ENCODE measurements around the gene BSND. TPM values are rescaled to one million over a fixed set of nuclear protein-coding genes. Genes with fewer than 3 reads are reported as not detected.

The BSND gene
- total RNA-seq, 1 experiment from 2014 or later, result 0.42 TPM

DNA sequence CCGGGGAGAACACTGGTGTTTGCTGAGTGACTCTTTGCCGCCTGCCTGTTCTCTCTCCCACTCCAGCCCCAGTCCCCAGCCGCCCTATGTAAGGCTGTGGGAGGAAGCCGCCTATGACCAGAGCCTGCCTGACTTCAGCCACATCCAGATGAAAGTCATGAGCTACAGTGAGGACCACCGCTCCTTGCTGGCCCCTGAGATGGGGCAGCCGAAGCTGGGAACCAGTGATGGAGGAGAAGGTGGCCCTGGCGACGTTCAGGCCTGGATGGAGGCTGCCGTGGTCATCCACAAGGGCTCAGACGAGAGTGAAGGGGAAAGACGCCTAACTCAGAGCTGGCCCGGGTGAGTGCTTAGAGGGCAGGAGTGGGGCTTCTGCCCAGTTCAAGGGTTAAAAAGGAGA is 8.2 kb downstream of the BSND start (continued):
- TF ChIP-seq HMGA2 (CRISPR knock-in tag; IDR thresholded peaks at IDR 0.05), result no peak
- TF ChIP-seq, protein P1, sequence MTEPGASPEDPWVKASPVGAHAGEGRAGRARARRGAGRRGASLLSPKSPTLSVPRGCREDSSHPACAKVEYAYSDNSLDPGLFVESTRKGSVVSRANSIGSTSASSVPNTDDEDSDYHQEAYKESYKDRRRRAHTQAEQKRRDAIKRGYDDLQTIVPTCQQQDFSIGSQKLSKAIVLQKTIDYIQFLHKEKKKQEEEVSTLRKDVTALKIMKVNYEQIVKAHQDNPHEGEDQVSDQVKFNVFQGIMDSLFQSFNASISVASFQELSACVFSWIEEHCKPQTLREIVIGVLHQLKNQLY (CRISPR knock-in tag; IDR thresholded peaks at IDR 0.05), result no peak
- TF ChIP-seq, protein P2, sequence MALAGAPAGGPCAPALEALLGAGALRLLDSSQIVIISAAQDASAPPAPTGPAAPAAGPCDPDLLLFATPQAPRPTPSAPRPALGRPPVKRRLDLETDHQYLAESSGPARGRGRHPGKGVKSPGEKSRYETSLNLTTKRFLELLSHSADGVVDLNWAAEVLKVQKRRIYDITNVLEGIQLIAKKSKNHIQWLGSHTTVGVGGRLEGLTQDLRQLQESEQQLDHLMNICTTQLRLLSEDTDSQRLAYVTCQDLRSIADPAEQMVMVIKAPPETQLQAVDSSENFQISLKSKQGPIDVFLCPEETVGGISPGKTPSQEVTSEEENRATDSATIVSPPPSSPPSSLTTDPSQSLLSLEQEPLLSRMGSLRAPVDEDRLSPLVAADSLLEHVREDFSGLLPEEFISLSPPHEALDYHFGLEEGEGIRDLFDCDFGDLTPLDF (CRISPR knock-in tag; IDR thresholded peaks at IDR 0.05), result no peak
- TF ChIP-seq, protein P3, sequence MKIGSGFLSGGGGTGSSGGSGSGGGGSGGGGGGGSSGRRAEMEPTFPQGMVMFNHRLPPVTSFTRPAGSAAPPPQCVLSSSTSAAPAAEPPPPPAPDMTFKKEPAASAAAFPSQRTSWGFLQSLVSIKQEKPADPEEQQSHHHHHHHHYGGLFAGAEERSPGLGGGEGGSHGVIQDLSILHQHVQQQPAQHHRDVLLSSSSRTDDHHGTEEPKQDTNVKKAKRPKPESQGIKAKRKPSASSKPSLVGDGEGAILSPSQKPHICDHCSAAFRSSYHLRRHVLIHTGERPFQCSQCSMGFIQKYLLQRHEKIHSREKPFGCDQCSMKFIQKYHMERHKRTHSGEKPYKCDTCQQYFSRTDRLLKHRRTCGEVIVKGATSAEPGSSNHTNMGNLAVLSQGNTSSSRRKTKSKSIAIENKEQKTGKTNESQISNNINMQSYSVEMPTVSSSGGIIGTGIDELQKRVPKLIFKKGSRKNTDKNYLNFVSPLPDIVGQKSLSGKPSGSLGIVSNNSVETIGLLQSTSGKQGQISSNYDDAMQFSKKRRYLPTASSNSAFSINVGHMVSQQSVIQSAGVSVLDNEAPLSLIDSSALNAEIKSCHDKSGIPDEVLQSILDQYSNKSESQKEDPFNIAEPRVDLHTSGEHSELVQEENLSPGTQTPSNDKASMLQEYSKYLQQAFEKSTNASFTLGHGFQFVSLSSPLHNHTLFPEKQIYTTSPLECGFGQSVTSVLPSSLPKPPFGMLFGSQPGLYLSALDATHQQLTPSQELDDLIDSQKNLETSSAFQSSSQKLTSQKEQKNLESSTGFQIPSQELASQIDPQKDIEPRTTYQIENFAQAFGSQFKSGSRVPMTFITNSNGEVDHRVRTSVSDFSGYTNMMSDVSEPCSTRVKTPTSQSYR (CRISPR knock-in tag; IDR thresholded peaks at IDR 0.05), result no peak
- no peak for TF ChIP-seq TCF7 (CRISPR knock-in tag; IDR thresholded peaks at IDR 0.05; ENCODE audit: low read depth)
- TF ChIP-seq TEAD4 (CRISPR knock-in tag; IDR thresholded peaks at IDR 0.05), result no peak
- no peak for TF ChIP-seq PRRX2 (CRISPR knock-in tag; IDR thresholded peaks at IDR 0.05)
- no peak for TF ChIP-seq ATF1 (CRISPR knock-in tag; IDR thresholded peaks at IDR 0.05)

DNA sequence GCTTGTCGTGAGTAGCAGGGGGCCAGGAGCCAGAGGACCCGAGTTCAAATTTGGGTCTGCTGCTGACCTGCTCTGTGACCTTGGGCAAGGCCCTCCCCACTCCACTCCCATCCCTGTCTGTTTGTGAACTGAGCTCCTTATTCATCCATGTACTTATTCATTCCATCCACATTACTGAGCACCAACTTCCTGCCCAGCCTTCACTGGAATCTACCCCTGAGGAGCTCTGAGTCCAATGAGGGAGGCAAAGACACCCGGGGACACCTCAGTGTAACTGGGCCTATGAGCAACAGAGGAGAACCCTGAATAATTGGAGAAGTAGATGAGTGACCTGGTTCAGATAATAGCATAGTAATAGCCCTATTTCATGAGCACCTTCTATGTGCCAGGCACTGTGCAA is 8.9 kb downstream of the BSND start:
- Mint-ChIP-seq H3K27me3 (ENCODE audit: low read depth) (peaks cover 19% of the 10 kb centered on the region), H3K27ac (no peak overlapping the region), H3K36me3 (peaks cover 15% of the 10 kb centered on the region; the same call in 1 of the 2 replicates), H3K9me3 (peaks cover 21% of the 10 kb centered on the region), H3K4me3 (no peak overlapping the region), H3K4me1 (peaks cover 18% of the 10 kb centered on the region)
- ATAC-seq (no peak), DNase-seq (ENCODE audit: low spot score) (no peak)
- TF ChIP-seq HMGA2 (CRISPR knock-in tag; IDR thresholded peaks at IDR 0.05) (no peak), ATF1 (CRISPR knock-in tag; IDR thresholded peaks at IDR 0.05) (no peak), TCF7 (CRISPR knock-in tag; IDR thresholded peaks at IDR 0.05; ENCODE audit: low read depth) (no peak), RORB (CRISPR knock-in tag; IDR thresholded peaks at IDR 0.05) (no peak), ZNF232 (CRISPR knock-in tag; IDR thresholded peaks at IDR 0.05) (no peak)
- TF ChIP-seq, protein P4, sequence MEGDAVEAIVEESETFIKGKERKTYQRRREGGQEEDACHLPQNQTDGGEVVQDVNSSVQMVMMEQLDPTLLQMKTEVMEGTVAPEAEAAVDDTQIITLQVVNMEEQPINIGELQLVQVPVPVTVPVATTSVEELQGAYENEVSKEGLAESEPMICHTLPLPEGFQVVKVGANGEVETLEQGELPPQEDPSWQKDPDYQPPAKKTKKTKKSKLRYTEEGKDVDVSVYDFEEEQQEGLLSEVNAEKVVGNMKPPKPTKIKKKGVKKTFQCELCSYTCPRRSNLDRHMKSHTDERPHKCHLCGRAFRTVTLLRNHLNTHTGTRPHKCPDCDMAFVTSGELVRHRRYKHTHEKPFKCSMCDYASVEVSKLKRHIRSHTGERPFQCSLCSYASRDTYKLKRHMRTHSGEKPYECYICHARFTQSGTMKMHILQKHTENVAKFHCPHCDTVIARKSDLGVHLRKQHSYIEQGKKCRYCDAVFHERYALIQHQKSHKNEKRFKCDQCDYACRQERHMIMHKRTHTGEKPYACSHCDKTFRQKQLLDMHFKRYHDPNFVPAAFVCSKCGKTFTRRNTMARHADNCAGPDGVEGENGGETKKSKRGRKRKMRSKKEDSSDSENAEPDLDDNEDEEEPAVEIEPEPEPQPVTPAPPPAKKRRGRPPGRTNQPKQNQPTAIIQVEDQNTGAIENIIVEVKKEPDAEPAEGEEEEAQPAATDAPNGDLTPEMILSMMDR (IDR thresholded peaks at IDR 0.05), result no peak
- CTCF ChIA-PET, result interaction anchor here (0.8 to 2.8 kb wide), 5 partner anchors 9 to 57 kb away, joined by 3 to 26 read pairs (median 3); partner anchors contain the start of gene BSND
- POLR2A ChIA-PET, result no interaction called here

DNA sequence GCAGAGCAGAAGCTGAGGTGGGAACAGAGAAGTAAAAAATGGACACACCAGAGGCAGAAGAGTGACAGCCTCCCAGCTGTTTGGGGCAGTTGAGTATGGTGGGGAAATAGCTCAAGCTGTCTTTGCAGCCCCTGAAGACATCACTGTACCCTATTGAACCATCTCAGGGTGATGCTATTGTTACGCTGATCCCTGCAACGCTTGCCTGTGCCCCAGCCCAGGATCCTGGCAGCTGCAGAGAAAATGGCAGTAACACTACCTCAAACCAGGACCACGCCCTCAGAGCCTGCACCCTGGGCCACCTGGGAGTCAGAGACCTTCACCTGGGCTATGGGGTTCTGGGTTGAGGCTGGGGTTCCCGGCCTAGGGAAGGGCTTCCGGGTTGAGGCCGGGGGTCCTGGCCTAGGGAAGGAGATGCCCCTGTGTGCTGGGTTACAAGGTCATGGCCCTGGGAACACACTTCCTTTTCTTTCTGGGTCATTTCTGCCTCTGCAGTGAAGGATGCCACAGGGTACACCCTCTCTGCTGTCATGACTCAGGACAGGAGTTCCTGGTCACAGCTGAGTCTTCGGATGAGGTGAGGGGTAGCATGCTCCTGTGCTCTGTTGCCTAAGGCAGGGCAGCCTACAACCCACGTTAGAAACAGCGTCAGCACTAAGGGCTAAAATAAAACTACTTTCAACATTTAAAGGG is 11.6 kb downstream of the BSND start:
- peaks cover 15% of the 10 kb centered on the region for H3K27me3 Mint-ChIP-seq (ENCODE audit: low read depth)
- ChIA-PET POLR2A (no interaction called here), CTCF (interaction anchor here (0.7 to 5.1 kb wide), 8 partner anchors 8 to 123 kb away, joined by 3 to 48 read pairs (median 4); partner anchors contain the start of gene DHCR24)
- peaks cover 18% of the 10 kb centered on the region for H3K4me1 Mint-ChIP-seq
- no peak overlapping the region for H3K4me3 Mint-ChIP-seq
- TF ChIP-seq NR1H2 (CRISPR knock-in tag; IDR thresholded peaks at IDR 0.05), result no peak
- no peak for TF ChIP-seq GTF2I (CRISPR knock-in tag; conservative IDR thresholded peaks at IDR 0.05)
- TF ChIP-seq, protein P5, sequence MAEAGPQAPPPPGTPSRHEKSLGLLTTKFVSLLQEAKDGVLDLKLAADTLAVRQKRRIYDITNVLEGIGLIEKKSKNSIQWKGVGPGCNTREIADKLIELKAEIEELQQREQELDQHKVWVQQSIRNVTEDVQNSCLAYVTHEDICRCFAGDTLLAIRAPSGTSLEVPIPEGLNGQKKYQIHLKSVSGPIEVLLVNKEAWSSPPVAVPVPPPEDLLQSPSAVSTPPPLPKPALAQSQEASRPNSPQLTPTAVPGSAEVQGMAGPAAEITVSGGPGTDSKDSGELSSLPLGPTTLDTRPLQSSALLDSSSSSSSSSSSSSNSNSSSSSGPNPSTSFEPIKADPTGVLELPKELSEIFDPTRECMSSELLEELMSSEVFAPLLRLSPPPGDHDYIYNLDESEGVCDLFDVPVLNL (CRISPR knock-in tag; IDR thresholded peaks at IDR 0.05; ENCODE audit: borderline replicate concordance, low read depth), result no peak
- no peak overlapping the region for H3K27ac Mint-ChIP-seq
- H3K36me3 Mint-ChIP-seq, result peaks cover 15% of the 10 kb centered on the region; the same call in 1 of the 2 replicates
- ATAC-seq (peak; percentile 22), DNase-seq (ENCODE audit: low spot score) (no peak)
- peaks cover 21% of the 10 kb centered on the region for H3K9me3 Mint-ChIP-seq
